BLaER1 treated with 17β-estradiol and CSF1 and Interleukin-3, amounts not matched to agents 10 nM and 100 nM (cell line): ENCODE data around the gene TFAP2E.

Source experiments
- H3K27ac ChIP-seq, 11 experiments: shearing (Covaris generic); formaldehyde crosslinking; 2 replicates each; pipeline ENCODE4 v1.8.1; 2022
- H3K27me3 ChIP-seq, 11 experiments: shearing (Covaris generic); formaldehyde crosslinking; 2 replicates each; pipeline ENCODE4 v1.8.1; 2022
- H3K36me3 ChIP-seq, 11 experiments: shearing (Covaris generic); formaldehyde crosslinking; 2 replicates each; pipeline ENCODE4 v1.8.1; 2022
- H3K4me1 ChIP-seq, 10 experiments: shearing (Covaris generic); formaldehyde crosslinking; 2 replicates each; pipeline ENCODE4 v1.8.1; 2022
- H3K4me2 ChIP-seq, 11 experiments: shearing (Covaris generic); formaldehyde crosslinking; 2 replicates each; pipeline ENCODE4 v1.8.1; 2022
- H3K4me3 ChIP-seq, 10 experiments: shearing (Covaris generic); formaldehyde crosslinking; 2 replicates each; pipeline ENCODE4 v1.8.1; 2022
- H3K9ac ChIP-seq, 11 experiments: shearing (Covaris generic); formaldehyde crosslinking; 2 replicates each; pipeline ENCODE4 v1.8.1; 2022
- H3K9me3 ChIP-seq, 11 experiments: shearing (Covaris generic); formaldehyde crosslinking; replicated peaks in 1 of 11; 2 replicates each; pipeline ENCODE4 v1.8.1; 2022
- H4K20me1 ChIP-seq, 11 experiments: shearing (Covaris generic); formaldehyde crosslinking; 2 replicates each; pipeline ENCODE4 v1.8.1; 2022
- Cebpa-rat ChIP-seq, 11 experiments: shearing (Covaris generic); IDR thresholded peaks; 2 replicates each; pipeline ENCODE4 v1.8.1; 2022

TFAP2E gene

DNA sequence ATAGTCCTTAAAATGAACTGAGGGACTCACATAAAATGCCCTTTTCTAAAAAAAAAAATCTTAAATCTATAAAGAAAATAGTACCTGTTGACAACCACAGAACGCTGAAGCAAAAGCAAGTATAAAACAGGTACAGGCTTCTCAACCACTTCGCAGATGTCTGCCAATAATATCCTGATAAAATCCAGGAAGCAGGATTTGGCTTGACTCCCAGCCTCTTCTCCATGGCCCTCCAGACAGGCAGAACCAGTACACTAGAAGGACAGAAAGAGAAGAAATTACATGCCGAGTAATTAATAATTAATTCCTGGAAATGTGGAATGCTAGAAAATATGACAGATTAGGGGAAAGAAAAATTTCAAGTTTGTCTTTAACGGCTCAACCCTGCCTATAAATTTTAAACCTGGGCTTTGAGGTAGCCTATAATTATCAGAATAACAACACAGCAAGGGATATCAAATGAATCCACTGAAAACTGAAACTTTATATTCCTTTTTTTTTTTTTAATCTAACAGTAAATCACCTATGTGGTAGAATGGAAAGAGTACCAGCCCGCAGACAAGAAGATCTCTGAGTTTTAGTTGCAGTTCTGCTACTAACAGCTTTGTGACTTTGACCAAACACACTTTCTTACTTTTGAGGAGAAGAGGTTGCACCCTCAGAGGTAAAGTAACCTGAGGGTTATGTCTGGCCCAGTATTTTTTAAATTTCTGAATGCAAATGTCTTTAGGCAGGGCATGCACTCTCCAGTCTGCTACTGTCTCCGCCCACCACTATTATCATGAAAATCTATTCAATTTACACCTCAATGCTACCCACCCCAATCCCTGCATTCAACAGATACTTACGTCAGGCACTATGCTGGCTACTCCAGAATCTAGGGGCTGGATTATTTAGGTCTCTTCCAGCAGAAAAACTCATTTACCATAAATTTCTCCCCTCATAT lies 18.6 kb upstream of the TFAP2E start:
- Histone ChIP-seq H3K36me3 (peaks cover 42 to 57% (median 49%) of the 10 kb centered on the region in 11 experiments), H3K27ac (no peak overlapping the region), H3K4me2 (peak overlapping the region in 2 of 11 experiments; percentile 85 to 93; a peak in 2 of 22 replicates), H3K9ac (no peak overlapping the region; a peak in 1 of 22 replicates), H3K4me1 (peaks cover 31 to 46% (median 34%) of the 10 kb centered on the region in 10 experiments), H3K9me3 (no peaks in the 10 kb centered on the region), H4K20me1 (peaks cover 3 to 31% (median 8%) of the 10 kb centered on the region in 11 experiments; a peak in 14 of 22 replicates), H3K4me3 (no peak overlapping the region), H3K27me3 (no peaks in the 10 kb centered on the region)
- no peak for TF ChIP-seq Cebpa-rat (IDR thresholded peaks at IDR 0.05)

DNA sequence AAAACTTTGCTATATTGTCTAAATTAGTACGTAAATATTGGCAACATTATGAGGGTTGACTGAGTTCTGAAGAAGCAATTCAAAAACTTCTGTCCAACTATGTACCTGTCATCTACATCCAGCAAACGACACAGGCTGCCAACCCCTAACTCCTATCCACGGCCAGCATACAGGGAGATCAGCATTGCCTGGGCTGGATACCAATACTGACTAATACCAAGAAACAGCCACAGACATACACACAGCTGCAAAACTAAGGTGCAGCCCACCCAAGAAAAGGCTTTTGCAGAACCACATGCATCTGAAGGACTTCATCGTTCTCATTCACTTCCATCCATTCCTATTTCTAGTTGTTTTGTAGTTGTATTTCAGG lies 17.9 kb upstream of the TFAP2E start:
- Histone ChIP-seq H3K9ac (peak overlapping the region in 1 of 11 experiments; percentile 91; a peak in 1 of 22 replicates), H3K36me3 (peaks cover 36 to 50% (median 43%) of the 10 kb centered on the region in 11 experiments), H3K27me3 (no peaks in the 10 kb centered on the region), H3K4me3 (no peak overlapping the region), H3K27ac (no peak overlapping the region), H3K4me1 (peaks cover 31 to 50% (median 38%) of the 10 kb centered on the region in 10 experiments), H3K4me2 (peak overlapping the region; percentile 85 to 100 (median 94); a peak in 16 of 22 replicates), H3K9me3 (no peaks in the 10 kb centered on the region), H4K20me1 (peaks cover 4 to 24% (median 13%) of the 10 kb centered on the region in 11 experiments; a peak in 15 of 22 replicates)
- no peak for TF ChIP-seq Cebpa-rat (IDR thresholded peaks at IDR 0.05)

DNA sequence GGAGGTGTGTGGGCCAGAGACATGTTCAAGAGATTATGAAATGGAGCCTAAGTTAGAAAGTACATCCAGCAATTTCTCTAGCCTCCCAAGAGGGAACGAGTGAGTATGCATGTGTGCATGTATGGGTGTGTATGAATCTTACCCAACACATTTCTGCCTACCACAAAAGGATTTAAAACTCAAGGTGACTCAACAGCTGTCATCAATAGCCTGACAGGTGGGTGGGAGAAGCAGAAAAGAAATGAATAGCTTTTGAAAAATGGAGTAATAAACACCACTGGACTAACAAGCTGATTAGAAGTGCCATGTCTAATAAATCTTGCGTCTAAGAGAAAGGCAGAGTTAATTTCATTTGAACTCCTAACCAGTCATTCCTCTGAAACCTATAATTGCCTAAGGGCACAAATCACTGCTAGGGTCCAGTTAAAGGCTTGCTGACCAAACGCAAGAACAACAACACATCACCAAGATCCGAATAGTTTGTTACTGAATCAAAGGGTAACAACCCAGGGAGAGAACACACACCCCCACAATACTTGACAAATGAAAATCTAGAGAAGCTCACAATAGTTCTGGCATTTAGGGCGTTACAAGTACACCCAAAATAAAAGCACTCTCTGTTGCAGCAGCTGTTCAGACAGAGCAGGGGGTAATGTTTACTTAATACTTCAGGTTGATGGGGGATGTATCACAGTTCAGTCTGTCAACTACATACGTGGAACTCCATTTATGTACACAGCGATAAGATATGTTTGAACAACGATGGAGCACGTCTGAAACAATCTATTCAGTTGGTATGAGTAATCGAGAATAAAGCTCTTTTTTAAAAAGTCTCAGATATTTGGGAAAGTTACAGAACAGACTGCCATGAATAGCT lies 17.3 kb upstream of the TFAP2E start:
- TF ChIP-seq Cebpa-rat (IDR thresholded peaks at IDR 0.05), result no peak
- Histone ChIP-seq H3K9me3 (no peaks in the 10 kb centered on the region), H3K36me3 (peaks cover 35 to 49% (median 41%) of the 10 kb centered on the region in 11 experiments)

DNA sequence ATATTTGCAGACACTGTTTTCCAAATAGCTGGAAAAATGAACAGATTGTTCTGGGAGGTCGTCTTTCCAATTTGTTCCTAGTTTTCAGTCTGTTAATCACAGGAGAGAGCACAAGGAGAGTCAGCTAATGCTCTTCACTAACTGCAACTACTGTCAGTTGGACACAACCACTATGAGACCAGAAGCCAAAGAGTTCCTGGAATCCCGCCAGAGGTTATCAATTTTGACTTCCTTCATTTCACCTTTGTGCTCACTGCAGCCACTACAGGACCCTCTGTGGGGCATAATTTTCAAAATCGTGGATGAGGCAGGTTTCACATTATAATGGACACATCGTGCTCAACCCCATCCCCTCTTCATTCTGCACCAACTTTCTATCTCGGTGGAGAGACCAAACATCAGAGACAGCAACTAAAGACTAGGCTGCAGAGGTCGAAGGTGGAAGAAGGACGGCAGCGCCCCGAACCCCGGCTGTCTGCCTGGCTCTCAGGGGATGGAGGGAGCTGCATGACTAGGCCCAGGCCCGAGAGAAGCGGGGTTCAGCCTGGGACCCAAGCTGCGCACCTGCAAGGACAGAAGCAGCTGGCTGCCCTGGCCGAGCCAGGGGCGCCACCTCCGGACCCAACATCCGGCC lies 16.5 kb upstream of the TFAP2E start:
- Histone ChIP-seq H3K4me3 (peak overlapping the region; percentile 88 to 99 (median 96)), H3K4me2 (peak overlapping the region; percentile 85 to 100 (median 94)), H3K36me3 (peaks cover 28 to 49% (median 34%) of the 10 kb centered on the region in 11 experiments), H4K20me1 (peaks cover 7 to 37% (median 25%) of the 10 kb centered on the region in 11 experiments; a peak in 17 of 22 replicates), H3K9ac (peak overlapping the region; percentile 86 to 95 (median 91)), H3K9me3 (no peaks in the 10 kb centered on the region), H3K4me1 (peaks cover 31 to 64% (median 50%) of the 10 kb centered on the region in 10 experiments), H3K27me3 (no peaks in the 10 kb centered on the region), H3K27ac (peak overlapping the region; percentile 87 to 95 (median 92))
- TF ChIP-seq Cebpa-rat (IDR thresholded peaks at IDR 0.05), result no peak

More for the DNA sequence above, 17.3 kb upstream of the TFAP2E start:
- Histone ChIP-seq H4K20me1 (peaks cover 4 to 29% (median 19%) of the 10 kb centered on the region in 11 experiments; a peak in 17 of 22 replicates), H3K4me2 (peak overlapping the region; percentile 85 to 100 (median 94)), H3K27ac (no peak overlapping the region), H3K9ac (peak overlapping the region in 7 of 11 experiments; percentile 86 to 95 (median 91); a peak in 10 of 22 replicates), H3K27me3 (no peaks in the 10 kb centered on the region), H3K4me3 (peak overlapping the region; percentile 88 to 99 (median 96); a peak in 16 of 20 replicates), H3K4me1 (peaks cover 31 to 57% (median 42%) of the 10 kb centered on the region in 10 experiments)

DNA sequence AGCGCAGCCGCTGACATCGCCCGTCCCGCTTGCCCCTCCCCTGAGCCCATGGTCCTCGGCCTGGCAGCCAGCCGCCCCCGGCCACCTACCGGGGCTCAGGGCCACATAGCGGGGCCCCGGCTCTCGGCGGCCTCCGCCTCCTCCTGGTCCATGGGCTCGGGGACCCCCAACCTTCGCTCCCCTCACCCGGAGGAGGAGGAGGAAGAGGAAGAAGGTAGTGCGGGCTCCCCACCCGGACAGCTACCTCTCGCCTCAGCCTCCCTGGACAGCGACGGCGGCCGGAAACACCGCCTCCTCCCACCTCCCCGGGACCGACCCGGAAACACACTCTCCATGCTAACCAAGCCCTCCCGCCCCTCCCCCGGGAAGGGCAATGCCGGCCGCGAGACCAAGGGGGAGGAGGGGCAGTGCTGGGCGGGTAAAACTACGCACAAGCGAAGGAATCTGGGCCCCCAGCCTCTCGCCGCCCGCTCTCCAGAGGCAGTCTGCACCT lies 15.9 kb upstream of the TFAP2E start, which contains the start of gene KIAA0319L:
KIAA0319L (minus strand) TSS at position 286 of the 493 bp plus-strand sequence. CDS start 2,912 bp downstream, outside the sequence.
- Histone ChIP-seq H4K20me1 (peaks cover 12 to 42% (median 30%) of the 10 kb centered on the region in 11 experiments; a peak in 18 of 22 replicates), H3K4me1 (peaks cover 34 to 70% (median 56%) of the 10 kb centered on the region in 10 experiments), H3K9me3 (no peaks in the 10 kb centered on the region), H3K27me3 (no peaks in the 10 kb centered on the region), H3K9ac (peak within 1 kb of the TSS; percentile 86 to 95 (median 91)), H3K27ac (peak within 1 kb of the TSS; percentile 87 to 95 (median 92)), H3K4me3 (peak within 1 kb of the TSS; percentile 88 to 99 (median 96)), H3K4me2 (peak within 1 kb of the TSS; percentile 85 to 100 (median 96)), H3K36me3 (peaks cover 22 to 49% (median 29%) of the 10 kb centered on the region in 11 experiments)
- no peak for TF ChIP-seq Cebpa-rat (IDR thresholded peaks at IDR 0.05)

DNA sequence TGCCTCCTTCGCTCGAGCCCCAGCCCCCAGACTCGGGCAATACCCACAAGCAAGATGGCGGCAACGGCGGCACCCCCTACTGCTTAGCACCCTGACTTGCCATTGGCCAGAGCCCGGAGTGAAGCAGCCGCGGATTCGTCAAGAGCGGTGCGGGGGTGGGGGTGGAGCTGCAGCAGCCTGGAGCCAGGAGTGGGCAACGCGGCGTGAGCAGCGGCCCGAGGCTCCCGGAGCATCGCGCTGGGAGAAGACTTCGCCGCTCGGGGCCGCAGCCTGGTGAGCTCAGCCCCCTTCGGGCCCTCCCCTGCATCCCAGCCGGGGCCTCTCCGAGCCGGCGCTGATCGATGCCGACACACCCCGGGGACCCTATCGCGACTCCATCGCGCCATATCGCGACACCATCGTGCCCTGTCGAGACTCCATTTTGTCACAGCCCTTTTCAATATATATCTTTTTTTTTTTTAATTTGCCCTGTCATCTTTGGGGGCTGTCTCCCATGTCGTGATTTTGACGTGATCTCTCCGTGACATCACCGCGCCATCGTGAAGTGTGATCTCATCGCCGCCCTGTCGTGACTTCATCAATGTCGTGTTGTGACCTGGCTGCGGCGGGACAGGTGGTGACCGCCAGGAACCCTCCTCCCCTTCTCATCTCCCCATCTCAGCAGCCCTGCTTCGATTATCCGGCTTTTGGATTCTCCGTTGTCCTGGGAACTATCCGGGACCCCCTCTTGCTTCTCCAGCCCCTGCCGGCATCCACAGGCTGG lies 15.3 kb upstream of the TFAP2E start, which contains the start of gene NCDN:
NCDN (plus strand) TSS at position 189 of the 763 bp plus-strand sequence; CDS start at position 581, 392 bp downstream.
- H3K4me2 ChIP-seq, result peak within 1 kb of the TSS; percentile 85 to 100 (median 96)
- TF ChIP-seq Cebpa-rat (IDR thresholded peaks at IDR 0.05), result no peak
- no peaks in the 10 kb centered on the region for H3K9me3 ChIP-seq
- H3K27me3 ChIP-seq, result no peaks in the 10 kb centered on the region
- peak within 1 kb of the TSS; percentile 86 to 95 (median 91) for H3K9ac ChIP-seq
- peaks cover 41 to 76% (median 62%) of the 10 kb centered on the region in 10 experiments for H3K4me1 ChIP-seq
- peak within 1 kb of the TSS; percentile 87 to 95 (median 92) for H3K27ac ChIP-seq
- H4K20me1 ChIP-seq, result peaks cover 12 to 48% (median 35%) of the 10 kb centered on the region in 11 experiments; a peak in 18 of 22 replicates
- peaks cover 18 to 49% (median 29%) of the 10 kb centered on the region in 11 experiments for H3K36me3 ChIP-seq
- H3K4me3 ChIP-seq, result peak within 1 kb of the TSS; percentile 88 to 99 (median 96)
